Spinal cord (tissue), 10 donors: ENCODE data around the gene ARL4D. TPM values are rescaled to one million over a fixed set of nuclear protein-coding genes. Genes with fewer than 3 reads are reported as not detected.

Source experiments
- DNase-seq, 6 donors: peaks; one replicate each; pipeline versions ENCODE4 v3.0.0 to v3.0.0-alpha.2; 2013 to 2015; ENCODE audit warnings: low spot score in 6 of 6, low read depth in 4 of 6
- H3K27ac ChIP-seq: one replicate; pipeline ENCODE4 v1.5.1; 2013; ENCODE audit warnings: low read depth, low read length, control low read depth
- H3K27me3 ChIP-seq: one replicate; pipeline ENCODE4 v1.6.1; 2013; ENCODE audit warnings: low read length; ENCODE audit not compliant: control insufficient read depth, insufficient read depth
- H3K36me3 ChIP-seq: one replicate; pipeline ENCODE4 v1.6.1; 2013; ENCODE audit warnings: low read length; ENCODE audit not compliant: control insufficient read depth, insufficient read depth
- H3K4me1 ChIP-seq: one replicate; pipeline ENCODE4 v1.6.1; 2013; ENCODE audit warnings: low read length; ENCODE audit not compliant: control insufficient read depth, insufficient read depth
- H3K4me3 ChIP-seq: one replicate; pipeline ENCODE4 v1.5.1; 2013; ENCODE audit warnings: low read depth, low read length, control low read depth
- H3K9me3 ChIP-seq: one replicate; pipeline ENCODE4 v1.6.1; 2013; ENCODE audit warnings: low read length; ENCODE audit not compliant: control insufficient read depth, insufficient read depth
- WGBS: methylation state at CpG from one replicate; pipeline ENCODE4 v1.1.5; 2013; ENCODE audit warnings: missing lambda C conversion rate; ENCODE audit not compliant: insufficient coverage; 5-methylcytosine and 5-hydroxymethylcytosine counted together
- long read RNA-seq, 4 donors: transcript quantifications; one replicate each; lab custom pipeline, GENCODE V29; 2026
- polyA plus RNA-seq, 2 donors: library from polyadenylated mRNA; unstranded; fragments of 120-200 nt; gene quantifications; one replicate each; pipeline ENCODE4 v1.2.1, GENCODE V29; 2013; ENCODE audit not compliant: insufficient read length in 2 of 2
- total RNA-seq, 2 donors: library from RNA; depleted of rRNA in 1 of 2; stranded (reverse); fragments of 120-200 nt in 1 of 2; fragments of >200 nt in 1 of 2; gene quantifications; one replicate each; pipeline versions ENCODE4 v1.2.3 to v1.2.4, GENCODE V29; 2013 to 2014
- donor health status: healthy.

The ARL4D gene, protein sequence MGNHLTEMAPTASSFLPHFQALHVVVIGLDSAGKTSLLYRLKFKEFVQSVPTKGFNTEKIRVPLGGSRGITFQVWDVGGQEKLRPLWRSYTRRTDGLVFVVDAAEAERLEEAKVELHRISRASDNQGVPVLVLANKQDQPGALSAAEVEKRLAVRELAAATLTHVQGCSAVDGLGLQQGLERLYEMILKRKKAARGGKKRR
- total RNA-seq (10 to 100 TPM; 13.3 to 29.3 TPM), polyA plus RNA-seq (10 to 100 TPM; 14.1 to 19.2 TPM)
- long read RNA-seq, donor 1, transcript ARL4D-201 (2 exons, 1,612 nt), result major isoform, 6 of 22 reads
- long read RNA-seq, donor 1, partial matches to known transcripts, result 16 of 22 reads
- long read RNA-seq, donor 1, other reads (novel, unspliced or antisense), result 0 of 22 reads
- long read RNA-seq, donor 2, partial matches to known transcripts, result 0 of 1 reads
- long read RNA-seq, donor 2, other reads (novel, unspliced or antisense), result 0 of 1 reads
- long read RNA-seq, donor 3, transcript ARL4D-201 (2 exons, 1,612 nt), result major isoform, 8 of 14 reads
- long read RNA-seq, donor 3, partial matches to known transcripts, result 6 of 14 reads
- long read RNA-seq, donor 3, other reads (novel, unspliced or antisense), result 0 of 14 reads
- long read RNA-seq, donor 4, transcript ARL4D-201 (2 exons, 1,612 nt), result major isoform, 10 of 10 reads
- long read RNA-seq, donor 4, partial matches to known transcripts, result 0 of 10 reads
- long read RNA-seq, donor 4, other reads (novel, unspliced or antisense), result 0 of 10 reads

GRCh38 chr17:43398724-43399595 is at the start of gene ARL4D:
Gene ARL4D (plus strand): TSS chr17:43398993. CDS start chr17:43399733, 740 bp downstream.
- H3K4me3 ChIP-seq, result peak within 1 kb of the TSS; percentile 73
- peak within 1 kb of the TSS; percentile 81 for H3K27ac ChIP-seq
- peak in 5 of 6 donors; percentile 80 to 98 (median 88) for DNase-seq
- WGBS, result 0% methylated on average over 56 of the region's 64 CpGs
- H3K27me3 ChIP-seq, result no peaks in the 10 kb centered on the region
- peaks cover 26% of the 10 kb centered on the region for H3K4me1 ChIP-seq
- H3K9me3 ChIP-seq, result no peaks in the 10 kb centered on the region
- peaks cover 6% of the 10 kb centered on the region for H3K36me3 ChIP-seq

GRCh38 chr17:43349142-43349541 is 49.7 kb upstream of the ARL4D start:
- H3K4me1 ChIP-seq, result peaks cover 3% of the 10 kb centered on the region
- peaks cover 20% of the 10 kb centered on the region for H3K9me3 ChIP-seq
- DNase-seq, result no peak
- no peaks in the 10 kb centered on the region for H3K27me3 ChIP-seq
- no peaks in the 10 kb centered on the region for H3K36me3 ChIP-seq
- no peak overlapping the region for H3K4me3 ChIP-seq
- no peak overlapping the region for H3K27ac ChIP-seq
- 86% methylated on average over 1 of the region's 2 CpGs for WGBS

DNA sequence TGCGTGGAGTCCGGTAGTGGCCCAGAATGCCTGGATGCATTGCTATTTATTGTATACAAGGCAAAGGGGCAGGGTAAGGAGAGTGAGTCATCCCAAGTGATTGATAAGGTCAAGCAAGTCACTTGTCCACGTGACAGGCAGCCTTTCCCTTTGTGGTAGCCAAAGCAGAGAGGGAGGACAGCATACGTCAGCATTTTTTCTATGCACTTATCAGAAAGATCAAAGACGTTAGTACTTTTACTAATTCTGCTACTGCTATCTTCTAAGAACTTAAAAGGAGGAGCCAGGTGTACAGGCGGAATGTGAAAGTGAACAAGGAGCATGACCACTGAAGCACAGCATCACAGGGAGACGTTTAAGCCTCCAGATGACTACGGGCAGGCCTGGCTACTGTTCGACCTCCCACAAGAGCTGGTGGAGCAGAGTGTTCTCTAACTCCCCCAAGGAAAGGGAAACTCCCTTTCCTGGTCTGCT is 47.9 kb upstream of the ARL4D start:
- peaks cover 20% of the 10 kb centered on the region for H3K9me3 ChIP-seq
- no peaks in the 10 kb centered on the region for H3K4me1 ChIP-seq
- H3K27me3 ChIP-seq, result no peaks in the 10 kb centered on the region
- no peak for DNase-seq
- no peak overlapping the region for H3K27ac ChIP-seq
- no peaks in the 10 kb centered on the region for H3K36me3 ChIP-seq
- WGBS, result 93% methylated on average over 3 of the region's 9 CpGs
- H3K4me3 ChIP-seq, result no peak overlapping the region

DNA sequence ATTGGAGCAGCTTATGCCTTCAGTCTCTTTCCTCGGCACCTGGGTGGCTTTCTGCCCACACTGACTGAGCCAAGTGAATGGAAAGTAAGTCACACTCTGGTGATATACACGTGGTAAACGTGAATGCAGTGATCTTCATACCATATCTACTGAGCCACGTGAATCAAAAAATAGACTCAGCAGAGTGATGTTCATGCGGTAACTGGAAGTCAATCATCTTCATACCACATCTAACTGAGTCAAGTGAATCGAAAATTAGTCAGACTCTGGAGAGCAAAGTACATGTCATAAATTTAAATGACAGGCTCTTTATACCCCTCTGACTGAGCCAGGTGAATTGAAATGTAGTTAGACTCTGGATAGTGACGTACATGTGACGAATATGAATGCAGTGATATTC is 47.1 kb upstream of the ARL4D start:
- H3K36me3 ChIP-seq, result no peaks in the 10 kb centered on the region
- H3K9me3 ChIP-seq, result peaks cover 20% of the 10 kb centered on the region
- 85% methylated on average over 4 of the region's 8 CpGs for WGBS
- no peak overlapping the region for H3K27ac ChIP-seq
- no peaks in the 10 kb centered on the region for H3K27me3 ChIP-seq
- H3K4me3 ChIP-seq, result no peak overlapping the region
- DNase-seq, result no peak
- H3K4me1 ChIP-seq, result no peaks in the 10 kb centered on the region

GRCh38 chr17:43352579-43353331 is 46.0 kb upstream of the ARL4D start:
- no peak overlapping the region for H3K4me3 ChIP-seq
- H3K9me3 ChIP-seq, result peaks cover 16% of the 10 kb centered on the region
- 100% methylated on average over 1 of the region's 10 CpGs for WGBS
- no peak overlapping the region for H3K27ac ChIP-seq
- no peaks in the 10 kb centered on the region for H3K36me3 ChIP-seq
- no peak for DNase-seq
- no peaks in the 10 kb centered on the region for H3K4me1 ChIP-seq
- H3K27me3 ChIP-seq, result no peaks in the 10 kb centered on the region

GRCh38 chr17:43353393-43353792 is 45.4 kb upstream of the ARL4D start:
- WGBS, result 79% methylated on average over 4 of the region's 4 CpGs
- Histone ChIP-seq H3K36me3 (no peaks in the 10 kb centered on the region), H3K27me3 (no peaks in the 10 kb centered on the region), H3K9me3 (peaks cover 10% of the 10 kb centered on the region), H3K4me3 (no peak overlapping the region), H3K27ac (no peak overlapping the region), H3K4me1 (no peaks in the 10 kb centered on the region)
- no peak for DNase-seq

- Histone ChIP-seq H3K27ac (no peak overlapping the region), H3K4me1 (no peaks in the 10 kb centered on the region), H3K9me3 (peaks cover 2% of the 10 kb centered on the region), H3K27me3 (no peaks in the 10 kb centered on the region), H3K36me3 (no peaks in the 10 kb centered on the region), H3K4me3 (no peak overlapping the region)
- DNase-seq, result no peak
- WGBS, result no CpG with 5 or more reads among the region's 2 CpGs
These were observed 44.4 kb upstream of the ARL4D start for GRCh38 chr17:43354371-43354770.

GRCh38 chr17:43356450-43356849 is 42.3 kb upstream of the ARL4D start:
- Histone ChIP-seq H3K27ac (no peak overlapping the region), H3K4me3 (no peak overlapping the region), H3K27me3 (no peaks in the 10 kb centered on the region), H3K9me3 (no peaks in the 10 kb centered on the region), H3K36me3 (no peaks in the 10 kb centered on the region), H3K4me1 (no peaks in the 10 kb centered on the region)
- no peak for DNase-seq
- WGBS, result 98% methylated on average over 4 of the region's 5 CpGs

DNA sequence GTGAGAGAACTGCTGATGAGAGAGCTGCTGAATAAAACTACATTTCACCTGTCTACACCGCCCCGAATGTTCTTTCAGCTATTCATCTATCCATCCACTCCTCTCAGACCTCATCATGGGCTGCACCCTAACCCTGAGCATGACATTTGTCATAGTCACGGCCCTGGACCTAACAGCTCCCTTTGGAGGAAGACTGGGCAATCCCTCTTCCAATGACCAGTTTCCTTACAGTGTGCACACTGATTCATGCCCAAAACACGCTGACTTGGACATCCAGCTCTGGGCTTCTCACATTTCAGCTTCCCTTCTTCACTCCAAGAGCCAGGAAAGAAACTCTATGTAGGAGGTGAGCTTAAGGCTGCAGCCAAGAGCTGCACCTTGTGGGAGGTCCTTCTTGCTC is 41.8 kb upstream of the ARL4D start:
- no peak for DNase-seq
- 86% methylated on average over 3 of the region's 4 CpGs for WGBS
- H3K36me3 ChIP-seq, result no peaks in the 10 kb centered on the region
- H3K4me1 ChIP-seq, result peaks cover 3% of the 10 kb centered on the region
- no peaks in the 10 kb centered on the region for H3K9me3 ChIP-seq
- H3K27ac ChIP-seq, result no peak overlapping the region
- no peak overlapping the region for H3K4me3 ChIP-seq
- H3K27me3 ChIP-seq, result no peaks in the 10 kb centered on the region
